ENCODE results near the gene HOXC9. TPM values are rescaled to one million over a fixed set of nuclear protein-coding genes. Genes with fewer than 3 reads are reported as not detected.
A peak's percentile ranks its signal among the peaks of the same experiment; 100 is the strongest.

HOXC9 gene
- total RNA-seq, 1 experiment from 2014 or later, result 11.3 TPM

DNA sequence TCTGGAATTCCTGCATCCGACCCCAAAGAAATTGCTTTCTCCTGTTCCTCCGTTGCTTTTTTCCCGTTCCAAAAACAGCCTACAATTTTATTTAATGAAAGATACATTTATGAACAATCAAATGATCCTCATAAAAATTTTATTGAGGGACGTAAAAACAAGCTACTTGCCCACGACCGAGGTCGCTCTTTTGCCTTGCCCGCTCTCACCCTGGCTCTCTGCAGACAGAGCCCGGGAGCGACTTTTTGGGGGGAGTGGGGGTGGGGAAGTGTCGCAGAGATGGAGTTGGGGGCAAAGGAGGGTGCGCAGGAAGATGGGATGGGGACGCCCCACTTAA is 1.1 kb upstream of the HOXC9 start:
- Histone ChIP-seq H3K9ac (ENCODE audit: low read length) (0 out of 2 replicates have a peak overlapping the region, but pooled peaks have one; percentile 11), H4K20me1 (ENCODE audit: insufficient read depth) (no peaks in the 10 kb centered on the region), H3K27me3 (ENCODE audit: insufficient read depth, low read length) (no peaks in the 10 kb centered on the region), H3K4me1 (ENCODE audit: control insufficient read depth in 1 of 2, insufficient read depth in 2 of 2, low read length in 2 of 2) (peaks cover 21 to 44% of the 10 kb centered on the region in 2 experiments), H3K4me2 (ENCODE audit: low read length) (peak overlapping the region; percentile 88), H3K9me2 (ENCODE audit: insufficient read depth) (no peaks in the 10 kb centered on the region), H3K79me2 (ENCODE audit: insufficient read depth, low read length) (peaks cover 50% of the 10 kb centered on the region), H3K9me3 (ENCODE audit: control insufficient read depth in 1 of 2, insufficient read depth in 1 of 2, low read depth in 1 of 2, low read length in 2 of 2) (no peaks in the 10 kb centered on the region), H3K27ac (ENCODE audit: low read depth, low read length) (no peak overlapping the region), H2AFZ (ENCODE audit: low read depth, low read length, poor library complexity, severe bottlenecking) (no peak overlapping the region), H3K4me3 (replicated peaks in 1 of 2; ENCODE audit: low read depth in 1 of 2, low read length in 2 of 2) (peak overlapping the region; percentile 82 to 84; a peak in 2 of 4 replicates), H3K36me3 (ENCODE audit: control insufficient read depth in 1 of 2, insufficient read depth in 2 of 2, low read length in 2 of 2) (peaks cover 0 to 6% of the 10 kb centered on the region in 2 experiments; a peak in 1 of 4 replicates)
- intact Hi-C loops (cut with micrococcal nuclease), result no loop called here
- TF ChIP-seq EZH2phosphoT487 (IDR thresholded peaks at IDR 0.05; ENCODE audit: borderline replicate concordance) (no peak), POLR2AphosphoS5 (IDR thresholded peaks at IDR 0.05; ENCODE audit: low read depth, low read length) (no peak), SRF (IDR thresholded peaks at IDR 0.05; ENCODE audit: low read depth) (no peak), ZFX (IDR thresholded peaks at IDR 0.05) (no peak), JUND (IDR thresholded peaks at IDR 0.05) (no peak), FOSL1 (IDR thresholded peaks at IDR 0.05; ENCODE audit: low read depth) (no peak), CBX3 (IDR thresholded peaks at IDR 0.05; ENCODE audit: low read depth) (no peak), SP1 (IDR thresholded peaks at IDR 0.05; ENCODE audit: low read depth) (no peak), TCF7L2 (IDR thresholded peaks at IDR 0.05; ENCODE audit: borderline replicate concordance, extremely low read depth, insufficient read depth, insufficient read length) (no peak), CEBPB (IDR thresholded peaks at IDR 0.05; ENCODE audit: low read depth) (no peak), YY1 (IDR thresholded peaks at IDR 0.05; ENCODE audit: extremely low read depth, insufficient replicate concordance, low read depth, low read length) (no peak), RAD21 (IDR thresholded peaks at IDR 0.05; ENCODE audit: low read depth) (no peak), EZH2 (IDR thresholded peaks at IDR 0.05) (no peak)
- TF ChIP-seq, protein P1, sequence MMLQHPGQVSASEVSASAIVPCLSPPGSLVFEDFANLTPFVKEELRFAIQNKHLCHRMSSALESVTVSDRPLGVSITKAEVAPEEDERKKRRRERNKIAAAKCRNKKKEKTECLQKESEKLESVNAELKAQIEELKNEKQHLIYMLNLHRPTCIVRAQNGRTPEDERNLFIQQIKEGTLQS (IDR thresholded peaks at IDR 0.05), result no peak
- TF ChIP-seq, protein P2, sequence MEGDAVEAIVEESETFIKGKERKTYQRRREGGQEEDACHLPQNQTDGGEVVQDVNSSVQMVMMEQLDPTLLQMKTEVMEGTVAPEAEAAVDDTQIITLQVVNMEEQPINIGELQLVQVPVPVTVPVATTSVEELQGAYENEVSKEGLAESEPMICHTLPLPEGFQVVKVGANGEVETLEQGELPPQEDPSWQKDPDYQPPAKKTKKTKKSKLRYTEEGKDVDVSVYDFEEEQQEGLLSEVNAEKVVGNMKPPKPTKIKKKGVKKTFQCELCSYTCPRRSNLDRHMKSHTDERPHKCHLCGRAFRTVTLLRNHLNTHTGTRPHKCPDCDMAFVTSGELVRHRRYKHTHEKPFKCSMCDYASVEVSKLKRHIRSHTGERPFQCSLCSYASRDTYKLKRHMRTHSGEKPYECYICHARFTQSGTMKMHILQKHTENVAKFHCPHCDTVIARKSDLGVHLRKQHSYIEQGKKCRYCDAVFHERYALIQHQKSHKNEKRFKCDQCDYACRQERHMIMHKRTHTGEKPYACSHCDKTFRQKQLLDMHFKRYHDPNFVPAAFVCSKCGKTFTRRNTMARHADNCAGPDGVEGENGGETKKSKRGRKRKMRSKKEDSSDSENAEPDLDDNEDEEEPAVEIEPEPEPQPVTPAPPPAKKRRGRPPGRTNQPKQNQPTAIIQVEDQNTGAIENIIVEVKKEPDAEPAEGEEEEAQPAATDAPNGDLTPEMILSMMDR (IDR thresholded peaks at IDR 0.05 in 2 of 3, conservative IDR thresholded peaks at IDR 0.05 in 1 of 3; ENCODE audit: borderline replicate concordance in 1 of 3, insufficient read depth in 1 of 3, low read depth in 2 of 3, low read length in 2 of 3), result no peak
- TF ChIP-seq, protein P3, sequence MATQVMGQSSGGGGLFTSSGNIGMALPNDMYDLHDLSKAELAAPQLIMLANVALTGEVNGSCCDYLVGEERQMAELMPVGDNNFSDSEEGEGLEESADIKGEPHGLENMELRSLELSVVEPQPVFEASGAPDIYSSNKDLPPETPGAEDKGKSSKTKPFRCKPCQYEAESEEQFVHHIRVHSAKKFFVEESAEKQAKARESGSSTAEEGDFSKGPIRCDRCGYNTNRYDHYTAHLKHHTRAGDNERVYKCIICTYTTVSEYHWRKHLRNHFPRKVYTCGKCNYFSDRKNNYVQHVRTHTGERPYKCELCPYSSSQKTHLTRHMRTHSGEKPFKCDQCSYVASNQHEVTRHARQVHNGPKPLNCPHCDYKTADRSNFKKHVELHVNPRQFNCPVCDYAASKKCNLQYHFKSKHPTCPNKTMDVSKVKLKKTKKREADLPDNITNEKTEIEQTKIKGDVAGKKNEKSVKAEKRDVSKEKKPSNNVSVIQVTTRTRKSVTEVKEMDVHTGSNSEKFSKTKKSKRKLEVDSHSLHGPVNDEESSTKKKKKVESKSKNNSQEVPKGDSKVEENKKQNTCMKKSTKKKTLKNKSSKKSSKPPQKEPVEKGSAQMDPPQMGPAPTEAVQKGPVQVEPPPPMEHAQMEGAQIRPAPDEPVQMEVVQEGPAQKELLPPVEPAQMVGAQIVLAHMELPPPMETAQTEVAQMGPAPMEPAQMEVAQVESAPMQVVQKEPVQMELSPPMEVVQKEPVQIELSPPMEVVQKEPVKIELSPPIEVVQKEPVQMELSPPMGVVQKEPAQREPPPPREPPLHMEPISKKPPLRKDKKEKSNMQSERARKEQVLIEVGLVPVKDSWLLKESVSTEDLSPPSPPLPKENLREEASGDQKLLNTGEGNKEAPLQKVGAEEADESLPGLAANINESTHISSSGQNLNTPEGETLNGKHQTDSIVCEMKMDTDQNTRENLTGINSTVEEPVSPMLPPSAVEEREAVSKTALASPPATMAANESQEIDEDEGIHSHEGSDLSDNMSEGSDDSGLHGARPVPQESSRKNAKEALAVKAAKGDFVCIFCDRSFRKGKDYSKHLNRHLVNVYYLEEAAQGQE (IDR thresholded peaks at IDR 0.05; ENCODE audit: low read depth), result no peak
- POLR2A ChIA-PET, result interaction anchor here (0.6 to 3.4 kb wide), 3 partner anchors 9 to 192 kb away, joined by 3 to 9 read pairs (median 3); no protein-coding TSS in a partner anchor
- ATAC-seq (no peak), DNase-seq (ENCODE audit: low read depth, low spot score) (no peak)
- BruUV-seq (replicated peaks), result no TSS peak
- RAD21 ChIA-PET (ENCODE audit: low non-redundant PET in 1 of 2, low total read pairs in 2 of 2, uncharacterized antibody in 2 of 2, unreplicated experiment in 2 of 2), result no interaction called here
- CTCF ChIA-PET, result interaction anchor here (0.9 to 4.7 kb wide), 5 partner anchors 11 to 209 kb away, joined by 3 to 22 read pairs (median 5); partner anchors contain the start of gene HOXC10

Data from HCT116 (cell line).